OCI-LY7 (cell line): ENCODE results near the gene LRRC7. TPM values are rescaled to one million over a fixed set of nuclear protein-coding genes. Genes with fewer than 3 reads are reported as not detected.

Source experiments
- BruUV-seq: library from RNA; stranded (reverse); fragments of 400-500 nt; replicated peaks from 2 replicates; lab custom pipeline; 2021; lab: Mats Ljungman, UMichigan
- CTCF ChIA-PET: fragments of 300-600 bp; sonication (Branson Sonifier 250); formaldehyde crosslinking; loops from one replicate; lab custom pipeline; 2022; ENCODE audit warnings: antibody characterized with exemption; ENCODE audit not compliant: unreplicated experiment; lab: Charles Lee
- POLR2A ChIA-PET: fragments of 300-600 bp; sonication (Branson Sonifier 250); formaldehyde crosslinking; loops from one replicate; lab custom pipeline; 2022; ENCODE audit warnings: antibody characterized with exemption; lab: Charles Lee
- DNase-seq: peaks from one replicate; pipeline ENCODE4 v3.0.0-alpha.2; 2015; ENCODE audit warnings: low spot score
- H2AFZ ChIP-seq: fragments of 200-600 bp; sonication (generic), shearing (Covaris generic); 2 replicates; pipeline ENCODE4 v1.6.1; 2014; ENCODE audit warnings: mild to moderate bottlenecking, antibody characterized with exemption, low read length, moderate library complexity
- H3K27ac ChIP-seq: fragments of 200-600 bp; sonication (generic); 2 replicates; pipeline ENCODE4 v1.5.1; 2014; ENCODE audit warnings: mixed run types, low read depth, mild to moderate bottlenecking, moderate library complexity, low read length, inconsistent platforms; ENCODE audit not compliant: poor library complexity, severe bottlenecking
- H3K36me3 ChIP-seq: fragments of 200-600 bp; sonication (generic); 2 replicates; pipeline ENCODE4 v1.6.1; 2014; ENCODE audit warnings: mild to moderate bottlenecking, antibody characterized with exemption, low read length, moderate library complexity, mixed read lengths; ENCODE audit not compliant: insufficient read depth
- H3K4me1 ChIP-seq: fragments of 200-600 bp; sonication (generic); 2 replicates; pipeline ENCODE4 v1.5.1; 2014; ENCODE audit warnings: mild to moderate bottlenecking, low read length; ENCODE audit not compliant: insufficient read depth, poor library complexity, severe bottlenecking
- H3K4me2 ChIP-seq: fragments of 200-600 bp; sonication (generic); 2 replicates; pipeline ENCODE4 v1.6.1; 2014; ENCODE audit warnings: mild to moderate bottlenecking, low read length
- H3K4me3 ChIP-seq: fragments of 200-600 bp; sonication (generic); 2 replicates; pipeline ENCODE4 v1.5.1; 2014; ENCODE audit warnings: mild to moderate bottlenecking, low read depth, low read length; ENCODE audit not compliant: poor library complexity, severe bottlenecking
- H3K79me2 ChIP-seq: fragments of 200-600 bp; sonication (generic); 2 replicates; pipeline ENCODE4 v1.6.1; 2016; ENCODE audit warnings: low read depth, mild to moderate bottlenecking, low read length, moderate library complexity, mixed read lengths; ENCODE audit not compliant: insufficient read depth
- H3K9me2 ChIP-seq: fragments of 200-600 bp; sonication (generic); 2 replicates; pipeline ENCODE4 v1.6.1; 2016; ENCODE audit warnings: mild to moderate bottlenecking, low read length, mixed read lengths; ENCODE audit not compliant: insufficient read depth
- H3K9me3 ChIP-seq: fragments of 200-600 bp; sonication (generic); 2 replicates; pipeline ENCODE4 v1.6.1; 2014; ENCODE audit warnings: mild to moderate bottlenecking, mixed run types, low read length, mixed read lengths
- H4K20me1 ChIP-seq: fragments of 200-600 bp; sonication (generic); 2 replicates; pipeline ENCODE4 v1.6.1; 2014; ENCODE audit warnings: mild to moderate bottlenecking, antibody characterized with exemption, low read length, moderate library complexity, mixed read lengths; ENCODE audit not compliant: insufficient read depth
- EZH2phosphoT487 ChIP-seq: fragments of 200-600 bp; sonication (generic); IDR thresholded peaks from 2 replicates; pipeline ENCODE4 v1.6.1; 2018; ENCODE audit warnings: low read depth, borderline replicate concordance, mild to moderate bottlenecking, mixed run types, antibody characterized with exemption, low read length, moderate library complexity, mixed read lengths
- intact Hi-C: fragments of 100-400 bp; cut with micrococcal nuclease; formaldehyde crosslinking; loops from one replicate; pipeline ENCODE4 v1.10.0; 2022; ENCODE audit not compliant: unreplicated experiment
- total RNA-seq, 2 experiments: library from RNA; depleted of rRNA in 1 of 2; stranded (reverse); fragments of >200 nt in 1 of 2; shearing (Covaris generic) in 1 of 2; gene quantifications; 2 replicates each; pipeline ENCODE4 v1.2.3, GENCODE V29; 2014 to 2022
- TF ChIP-seq, protein P1 (sequence below): fragments of 200-600 bp; sonication (generic); conservative IDR thresholded peaks from 2 replicates; pipeline ENCODE4 v1.5.1; 2014; ENCODE audit warnings: mild to moderate bottlenecking, antibody characterized with exemption, low read length, moderate library complexity, mixed read lengths

Gene LRRC7
- total RNA-seq, 2 experiments from 2014 or later = not detected

DNA sequence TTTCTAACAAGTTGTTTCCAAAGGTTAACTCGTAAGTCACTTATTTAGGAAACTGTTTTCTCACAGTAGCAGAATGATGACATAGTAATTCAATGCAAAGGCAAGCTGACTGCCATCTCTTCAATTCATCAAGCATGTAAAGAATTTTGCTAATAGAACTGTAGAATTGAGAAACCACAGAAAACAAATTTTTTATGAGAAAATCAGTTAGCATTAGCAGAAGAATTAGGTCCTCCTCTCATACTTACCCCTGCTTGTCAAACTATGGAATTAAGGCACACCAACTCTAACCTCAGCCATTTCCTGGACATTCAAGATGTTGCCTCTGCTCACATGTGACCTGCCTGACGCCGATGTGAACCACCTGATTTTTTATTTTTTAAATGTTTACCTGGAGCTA, 522.4 kb downstream of the LRRC7 start:
- no peaks in the 10 kb centered on the region for H3K79me2 ChIP-seq
- DNase-seq = no peak
- BruUV-seq = no TSS peak
- H3K27ac ChIP-seq = no peak overlapping the region
- CTCF ChIA-PET = no interaction called here
- no peaks in the 10 kb centered on the region for H3K36me3 ChIP-seq
- peaks cover 5% of the 10 kb centered on the region; the same call in 1 of the 2 replicates for H3K9me2 ChIP-seq
- H2AFZ ChIP-seq = no peak overlapping the region
- H3K9me3 ChIP-seq = no peaks in the 10 kb centered on the region
- no peak overlapping the region for H3K4me3 ChIP-seq
- H4K20me1 ChIP-seq = no peaks in the 10 kb centered on the region
- POLR2A ChIA-PET = interaction anchor here (0.6 to 1.0 kb wide), 4 partner anchors 11 to 134 kb away, joined by 3 read pairs; no protein-coding TSS in a partner anchor
- H3K4me2 ChIP-seq = no peak overlapping the region
- no peak for TF ChIP-seq EZH2phosphoT487
- TF ChIP-seq, protein P1, sequence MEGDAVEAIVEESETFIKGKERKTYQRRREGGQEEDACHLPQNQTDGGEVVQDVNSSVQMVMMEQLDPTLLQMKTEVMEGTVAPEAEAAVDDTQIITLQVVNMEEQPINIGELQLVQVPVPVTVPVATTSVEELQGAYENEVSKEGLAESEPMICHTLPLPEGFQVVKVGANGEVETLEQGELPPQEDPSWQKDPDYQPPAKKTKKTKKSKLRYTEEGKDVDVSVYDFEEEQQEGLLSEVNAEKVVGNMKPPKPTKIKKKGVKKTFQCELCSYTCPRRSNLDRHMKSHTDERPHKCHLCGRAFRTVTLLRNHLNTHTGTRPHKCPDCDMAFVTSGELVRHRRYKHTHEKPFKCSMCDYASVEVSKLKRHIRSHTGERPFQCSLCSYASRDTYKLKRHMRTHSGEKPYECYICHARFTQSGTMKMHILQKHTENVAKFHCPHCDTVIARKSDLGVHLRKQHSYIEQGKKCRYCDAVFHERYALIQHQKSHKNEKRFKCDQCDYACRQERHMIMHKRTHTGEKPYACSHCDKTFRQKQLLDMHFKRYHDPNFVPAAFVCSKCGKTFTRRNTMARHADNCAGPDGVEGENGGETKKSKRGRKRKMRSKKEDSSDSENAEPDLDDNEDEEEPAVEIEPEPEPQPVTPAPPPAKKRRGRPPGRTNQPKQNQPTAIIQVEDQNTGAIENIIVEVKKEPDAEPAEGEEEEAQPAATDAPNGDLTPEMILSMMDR = no peak
- intact Hi-C loops = no loop called here
- H3K4me1 ChIP-seq = no peaks in the 10 kb centered on the region

DNA sequence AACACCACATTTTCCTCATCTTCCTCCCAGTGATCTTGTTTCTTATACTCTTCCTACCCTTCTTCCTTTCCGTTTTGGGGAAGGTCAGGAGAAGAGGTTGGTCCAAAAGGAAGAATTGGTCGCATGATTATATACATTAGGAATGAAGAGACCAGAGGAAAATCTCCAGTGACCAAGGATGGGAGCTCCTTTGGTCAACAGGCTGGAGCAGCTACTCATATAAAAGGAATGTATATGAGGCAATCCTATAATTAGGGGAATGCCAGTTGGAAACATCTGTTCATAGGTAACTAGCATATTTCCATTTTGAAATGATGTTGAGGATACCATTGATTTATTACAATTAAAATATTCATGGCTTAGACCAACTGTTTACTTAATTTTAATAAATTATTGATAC, 523.2 kb downstream of the LRRC7 start:
- CTCF ChIA-PET = no interaction called here
- Histone ChIP-seq H3K9me3 (no peaks in the 10 kb centered on the region), H2AFZ (no peak overlapping the region), H4K20me1 (no peaks in the 10 kb centered on the region), H3K79me2 (no peaks in the 10 kb centered on the region), H3K4me1 (no peaks in the 10 kb centered on the region), H3K9me2 (peaks cover 5% of the 10 kb centered on the region; the same call in 1 of the 2 replicates), H3K4me2 (no peak overlapping the region), H3K36me3 (no peaks in the 10 kb centered on the region), H3K4me3 (no peak overlapping the region), H3K27ac (no peak overlapping the region)
- BruUV-seq = no TSS peak
- POLR2A ChIA-PET = interaction anchor here (0.7 to 1.0 kb wide), 2 partner anchors 11 to 135 kb away, joined by 3 read pairs; no protein-coding TSS in a partner anchor
- intact Hi-C loops = no loop called here
- TF ChIP-seq EZH2phosphoT487 = no peak
- TF ChIP-seq, protein P1 = no peak
- no peak for DNase-seq

DNA sequence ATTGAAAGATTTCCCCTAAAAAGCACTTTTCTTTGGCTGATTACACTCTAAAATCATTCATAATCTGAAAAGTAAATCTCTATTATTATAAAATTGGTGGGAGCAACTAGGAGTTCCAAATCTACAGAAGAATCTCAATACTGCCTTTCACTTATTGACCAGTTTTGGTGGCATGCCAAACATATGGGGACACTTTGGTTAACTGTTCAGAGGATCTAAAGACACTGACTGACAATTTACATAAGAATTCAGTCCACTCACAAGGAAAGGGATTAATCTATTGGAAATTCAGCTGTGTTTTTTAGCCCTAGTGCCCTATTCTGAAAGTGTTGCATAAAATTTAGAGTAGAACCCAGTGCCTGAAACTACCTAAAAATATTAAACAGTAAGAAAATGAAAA, 524.1 kb downstream of the LRRC7 start:
- Histone ChIP-seq H3K4me2 (no peak overlapping the region), H3K4me1 (no peaks in the 10 kb centered on the region), H3K4me3 (no peak overlapping the region), H3K27ac (no peak overlapping the region), H3K36me3 (no peaks in the 10 kb centered on the region), H3K9me2 (peaks cover 5% of the 10 kb centered on the region; the same call in 1 of the 2 replicates), H3K79me2 (no peaks in the 10 kb centered on the region), H2AFZ (no peak overlapping the region), H3K9me3 (no peaks in the 10 kb centered on the region), H4K20me1 (no peaks in the 10 kb centered on the region)
- DNase-seq = no peak
- BruUV-seq = no TSS peak
- intact Hi-C loops = no loop called here
- POLR2A ChIA-PET = interaction anchor here (0.5 to 0.6 kb wide), 2 partner anchors 8 to 687 kb away, joined by 3 read pairs; no protein-coding TSS in a partner anchor
- TF ChIP-seq EZH2phosphoT487 = no peak
- TF ChIP-seq, protein P1 = no peak
- CTCF ChIA-PET = no interaction called here
